ENCODE data around the gene IDH2.

- TF ChIP-seq ZIC2 (tag by site-specific recombination; IDR thresholded peaks at IDR 0.05), result no peak
- no peak for TF ChIP-seq CTCF (tag by site-specific recombination; IDR thresholded peaks at IDR 0.05)
- TF ChIP-seq ZNF274 (IDR thresholded peaks at IDR 0.05; ENCODE audit: low read length), result no peak
- TF ChIP-seq ZNF274 (tag by site-specific recombination; IDR thresholded peaks at IDR 0.05; ENCODE audit: borderline replicate concordance), result no peak
- TF ChIP-seq ZEB2 (tag by site-specific recombination; IDR thresholded peaks at IDR 0.05), result no peak
- TF ChIP-seq FEZF1 (tag by site-specific recombination; IDR thresholded peaks at IDR 0.05), result no peak
- no peak for TF ChIP-seq ZNF311 (tag by site-specific recombination; IDR thresholded peaks at IDR 0.05; ENCODE audit: borderline replicate concordance)
- TF ChIP-seq ZNF354C (tag by site-specific recombination; IDR thresholded peaks at IDR 0.05; ENCODE audit: borderline replicate concordance, low read depth), result no peak
- no peak for TF ChIP-seq REST (tag by site-specific recombination; IDR thresholded peaks at IDR 0.05)
- no peak for TF ChIP-seq ZBTB49 (tag by site-specific recombination; IDR thresholded peaks at IDR 0.05; ENCODE audit: low read depth)
Observed at GRCh38 chr15:90105521-90105920, 3.3 kb upstream of the IDH2 start.
